Ramos (cell line): ENCODE results near the gene ATG16L2.

ENCODE experiments used
- in situ Hi-C: fragments of 300-500 bp; cut with MboI; formaldehyde crosslinking; loops from one replicate; pipeline ENCODE4 v1.14.3; 2022; ENCODE audit warnings: low sequenced_read_pairs; ENCODE audit not compliant: unreplicated experiment

Gene ATG16L2

GRCh38 chr11:72871119-72871518 lies 56.9 kb downstream of the ATG16L2 start:
- in situ Hi-C loops = no loop called here

GRCh38 chr11:72872012-72872411 lies 57.8 kb downstream of the ATG16L2 start:
- in situ Hi-C loops = no loop called here

DNA sequence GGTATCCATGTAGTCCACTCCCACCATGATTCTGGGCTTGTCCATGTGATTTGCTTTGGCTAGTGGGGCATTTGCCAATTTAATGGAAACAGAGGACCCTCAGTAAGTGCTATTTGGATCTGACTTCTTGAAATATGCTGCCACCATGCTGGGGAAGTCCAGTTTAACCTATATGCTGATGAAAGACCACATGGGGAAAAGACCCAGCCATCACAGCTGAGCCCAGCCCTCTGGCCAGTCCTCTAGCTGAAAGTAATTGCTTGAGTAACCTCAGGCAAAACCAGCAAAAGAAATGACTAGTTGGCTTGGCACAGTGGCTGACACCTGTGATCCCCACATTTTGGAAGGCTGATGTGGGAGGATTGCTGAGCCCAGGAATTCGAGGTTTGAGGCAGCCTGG lies 61.5 kb downstream of the ATG16L2 start:
- in situ Hi-C loops = no loop called here

GRCh38 chr11:72876147-72876546 lies 61.9 kb downstream of the ATG16L2 start:
- in situ Hi-C loops = no loop called here
